HG02938 (cell line): ENCODE measurements around the gene SOAT2.
A peak's percentile ranks its signal among the peaks of the same experiment; 100 is the strongest.

Experiments
- ATAC-seq: cut with Tn5 transposase; IDR thresholded peaks from one replicate; pipeline ENCODE4 v1.9.1; 2021; ENCODE audit warnings: mild to moderate bottlenecking, moderate library complexity; ENCODE audit not compliant: unreplicated experiment

The SOAT2 gene

GRCh38 chr12:53064613-53065436 lies 38.5 kb upstream of the SOAT2 start:
- ATAC-seq: no peak

DNA sequence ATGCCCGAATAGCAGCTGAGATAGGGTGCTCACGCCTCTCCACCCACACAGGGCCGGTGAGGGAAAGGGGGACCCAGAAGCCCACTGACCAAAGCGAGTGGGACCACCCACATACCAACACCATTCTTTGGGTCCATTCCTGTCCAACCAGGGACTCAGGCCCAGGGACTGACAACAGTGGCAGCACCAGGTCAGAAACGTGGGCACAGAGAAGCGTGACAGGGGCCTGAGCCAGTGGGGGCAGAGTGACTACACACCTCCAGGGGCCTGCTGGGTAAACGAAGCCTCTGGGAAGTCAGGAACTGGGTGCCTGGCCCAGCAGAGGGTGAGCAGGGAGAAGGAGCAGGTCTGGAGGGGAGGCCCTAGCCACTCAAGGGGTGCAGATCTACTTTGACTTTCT lies 37.8 kb upstream of the SOAT2 start:
- ATAC-seq: no peak

GRCh38 chr12:53065975-53066931 lies 37.0 kb upstream of the SOAT2 start:
- ATAC-seq: no peak

- ATAC-seq: no peak
Observed at GRCh38 chr12:53067074-53067992, 36.0 kb upstream of the SOAT2 start.

GRCh38 chr12:53067993-53068770 lies 35.1 kb upstream of the SOAT2 start:
- no peak for ATAC-seq

- no peak for ATAC-seq
Observed at GRCh38 chr12:53068811-53069585, 34.3 kb upstream of the SOAT2 start.

DNA sequence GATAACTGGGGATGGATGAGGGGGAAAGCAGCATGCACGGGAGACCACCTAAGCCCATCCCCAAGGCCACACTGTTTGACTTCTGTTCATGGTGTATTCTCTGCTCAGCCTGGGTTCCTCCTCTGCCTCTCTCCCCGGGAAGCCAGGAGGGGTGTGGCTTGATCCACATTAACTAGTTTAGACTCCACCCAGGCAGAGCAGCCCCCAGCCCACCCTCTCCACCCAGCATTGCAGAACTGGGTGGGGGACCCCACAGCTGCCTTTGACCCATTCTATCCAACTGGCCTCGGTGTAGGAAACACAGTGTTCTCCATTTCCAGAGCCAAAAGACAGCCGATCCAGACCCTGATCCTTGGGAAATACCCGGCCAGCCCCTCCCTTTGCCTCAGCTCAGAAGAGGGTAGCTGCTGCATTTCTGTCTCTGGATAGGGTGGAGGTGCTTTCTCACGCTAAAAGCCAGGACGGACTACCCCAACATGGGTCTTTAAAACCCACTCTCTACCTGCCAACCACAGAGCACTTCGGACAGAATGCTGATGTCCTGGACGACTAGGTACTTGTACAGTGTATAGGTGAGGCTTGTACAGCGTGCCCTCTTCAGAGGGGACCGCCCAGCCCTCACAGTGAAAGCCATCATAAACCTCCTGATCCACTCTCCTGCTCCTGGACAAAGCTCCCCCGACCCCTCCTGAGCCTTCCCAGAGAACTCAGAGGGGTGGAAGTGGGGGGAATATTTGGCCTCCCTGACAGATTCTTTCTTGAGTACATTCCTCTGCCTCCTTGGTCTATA lies 33.5 kb upstream of the SOAT2 start:
- no peak for ATAC-seq

DNA sequence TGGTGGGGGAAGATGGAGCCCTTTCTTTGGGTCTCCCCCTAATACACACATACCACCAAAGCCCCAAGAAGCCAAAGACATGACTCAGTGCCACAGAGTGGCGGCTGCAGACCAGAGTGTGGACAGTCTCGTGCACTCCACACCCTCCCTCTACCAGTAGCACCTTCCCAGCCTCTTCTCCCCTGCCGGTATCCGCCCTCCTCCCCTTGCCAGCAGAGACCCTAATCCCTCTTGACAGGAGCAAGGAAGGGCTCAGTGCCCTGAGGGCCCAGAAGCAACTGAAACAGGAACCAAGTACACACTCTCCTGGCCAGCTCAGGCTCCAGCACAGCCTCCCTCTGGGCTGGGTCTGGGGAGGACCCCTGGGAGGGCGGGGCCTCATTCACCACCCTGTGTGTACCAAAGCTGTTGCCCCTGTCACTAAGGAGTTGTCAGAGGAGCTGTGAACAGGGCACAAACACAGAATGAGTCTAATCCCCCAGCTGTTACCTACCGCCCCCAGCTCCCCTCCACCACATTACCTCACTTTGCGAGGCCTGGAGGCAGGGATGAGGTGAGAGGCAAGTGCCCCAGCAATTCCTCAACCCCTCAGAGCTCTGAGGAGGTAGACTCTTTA lies 32.3 kb upstream of the SOAT2 start:
- ATAC-seq: no peak

- no peak for ATAC-seq
Observed at GRCh38 chr12:53071591-53072551, 31.4 kb upstream of the SOAT2 start.

GRCh38 chr12:53073881-53074280 lies 29.4 kb upstream of the SOAT2 start:
- no peak for ATAC-seq

DNA sequence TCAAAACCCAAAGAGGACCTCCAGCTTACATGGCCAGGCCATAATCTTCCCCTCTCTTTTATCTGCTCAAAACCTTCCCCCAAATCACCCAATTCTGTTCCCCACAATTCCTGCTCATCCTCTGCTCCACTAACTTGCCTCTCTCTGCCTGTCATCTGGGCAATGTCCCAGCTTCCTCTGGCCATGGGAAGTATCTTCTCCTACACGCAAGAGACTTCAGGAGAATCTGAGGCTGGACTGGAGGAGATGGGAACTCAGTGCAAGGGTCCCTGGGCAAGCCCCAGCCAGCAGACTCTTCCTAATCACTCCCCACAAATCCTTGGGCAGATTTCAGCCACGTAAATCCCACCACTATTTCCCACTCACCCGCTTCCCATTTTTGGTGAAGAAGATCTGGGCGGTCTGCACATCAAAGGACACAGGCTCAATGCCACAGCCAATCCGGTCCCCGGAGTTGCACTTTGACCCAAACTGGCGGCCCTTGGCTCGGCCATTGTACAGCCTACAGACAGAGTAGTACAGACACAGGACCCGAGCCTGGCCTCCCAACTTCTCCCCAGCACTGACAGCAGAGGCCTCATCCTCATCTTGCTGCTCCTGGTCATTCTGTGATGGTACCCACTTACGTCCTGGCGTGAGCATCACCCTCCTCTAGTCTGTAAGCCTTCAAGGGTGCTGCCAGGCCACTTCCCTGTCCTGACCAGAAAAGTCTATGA lies 28.8 kb upstream of the SOAT2 start:
- no peak for ATAC-seq

GRCh38 chr12:53074999-53075370 lies 28.3 kb upstream of the SOAT2 start:
- no peak for ATAC-seq

GRCh38 chr12:53076461-53076860 lies 26.8 kb upstream of the SOAT2 start:
- ATAC-seq: no peak

DNA sequence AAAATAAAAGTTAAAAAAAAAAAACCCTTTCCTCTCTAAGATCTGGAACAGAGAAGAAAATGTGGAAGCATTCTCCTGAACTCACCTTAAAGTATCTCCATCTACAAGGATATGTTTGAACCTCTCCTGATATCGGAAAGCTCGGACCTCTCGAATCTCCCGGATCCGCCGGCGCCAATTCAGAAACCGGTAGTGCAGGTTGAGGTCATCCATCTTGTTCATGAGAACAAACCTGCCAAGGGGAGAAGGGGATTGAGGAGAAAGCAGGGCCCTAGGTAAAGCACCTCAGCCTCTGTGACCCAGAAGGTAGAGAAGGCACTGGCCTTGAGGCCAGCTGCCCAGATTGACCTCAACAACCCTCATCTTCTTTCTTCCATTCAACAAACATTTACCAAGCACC lies 26.3 kb upstream of the SOAT2 start:
- ATAC-seq: no peak

- peak; percentile 32 for ATAC-seq
Observed at GRCh38 chr12:53078425-53079225, 24.7 kb upstream of the SOAT2 start.
